GM04504 (cell line): ENCODE data around the gene SHOX.

ENCODE experiments used
- DNase-seq: peaks from one replicate; pipeline ENCODE4 v3.0.0-alpha.2; 2012; ENCODE audit warnings: low read depth

SHOX gene

DNA sequence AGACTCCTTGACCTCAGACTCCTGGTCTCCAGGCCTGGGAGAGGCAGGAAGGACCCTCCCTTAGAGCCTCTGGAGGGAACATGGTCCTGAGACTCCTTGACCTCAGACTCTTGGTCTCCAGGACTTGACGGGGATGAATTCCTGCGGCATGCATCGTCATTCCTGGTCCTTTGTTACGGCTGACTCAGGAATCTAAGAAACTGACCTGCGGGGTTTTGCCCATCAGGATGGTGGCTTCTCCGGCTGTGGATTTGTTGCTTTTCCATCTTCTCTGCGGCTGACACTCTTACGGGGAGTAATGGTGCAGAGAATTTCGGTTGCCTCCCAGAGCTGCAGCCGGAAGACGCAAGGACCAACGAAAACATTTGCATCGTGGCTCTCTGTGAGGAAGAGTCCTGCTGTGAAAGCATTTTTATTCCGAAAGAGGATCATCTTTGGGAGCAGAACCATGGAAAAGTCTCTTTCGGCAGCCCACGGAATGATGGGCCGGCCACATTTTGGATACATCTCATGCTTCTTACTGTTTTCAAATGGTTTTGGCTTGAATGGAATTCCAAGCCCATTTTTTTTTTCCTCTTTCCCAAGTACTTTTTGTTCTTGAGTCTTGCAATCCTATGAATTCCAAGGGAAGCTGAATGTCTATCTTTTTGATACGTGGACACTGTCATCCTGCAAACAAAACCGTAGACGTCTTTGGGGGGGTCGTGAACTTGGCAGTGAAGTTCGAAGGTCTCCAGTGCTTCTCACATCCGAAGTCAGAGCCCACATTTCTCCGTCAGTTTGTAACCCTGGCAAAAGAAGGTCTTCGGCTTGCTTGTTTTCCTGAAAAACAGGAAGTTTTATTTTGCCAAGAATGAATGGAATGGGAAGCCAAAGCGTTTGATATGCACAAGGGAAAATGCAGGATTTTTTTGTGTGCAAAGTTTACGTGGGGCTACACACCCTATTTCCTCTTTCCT lies 36.5 kb downstream of the SHOX start:
- no peak for DNase-seq

DNA sequence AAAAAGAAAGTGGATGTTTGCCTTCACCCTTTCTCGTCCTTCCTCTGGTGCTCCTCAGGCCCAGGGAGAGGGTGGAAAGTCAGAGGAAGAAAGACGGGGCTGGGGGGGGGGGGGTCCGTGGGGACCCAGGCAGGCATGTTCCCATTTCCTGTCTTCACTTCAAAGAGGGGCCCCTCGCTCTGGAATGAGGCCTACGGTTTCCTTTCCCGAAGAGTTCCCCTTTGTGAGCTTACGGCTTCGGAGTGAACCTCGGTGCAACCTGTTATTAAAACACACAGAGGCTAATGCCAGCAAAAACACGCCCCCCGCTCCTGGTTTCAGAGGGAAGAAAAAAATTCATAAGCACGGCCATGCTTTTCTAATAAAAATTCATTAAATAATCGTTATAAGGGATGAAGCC lies 40.1 kb downstream of the SHOX start:
- DNase-seq = no peak

DNA sequence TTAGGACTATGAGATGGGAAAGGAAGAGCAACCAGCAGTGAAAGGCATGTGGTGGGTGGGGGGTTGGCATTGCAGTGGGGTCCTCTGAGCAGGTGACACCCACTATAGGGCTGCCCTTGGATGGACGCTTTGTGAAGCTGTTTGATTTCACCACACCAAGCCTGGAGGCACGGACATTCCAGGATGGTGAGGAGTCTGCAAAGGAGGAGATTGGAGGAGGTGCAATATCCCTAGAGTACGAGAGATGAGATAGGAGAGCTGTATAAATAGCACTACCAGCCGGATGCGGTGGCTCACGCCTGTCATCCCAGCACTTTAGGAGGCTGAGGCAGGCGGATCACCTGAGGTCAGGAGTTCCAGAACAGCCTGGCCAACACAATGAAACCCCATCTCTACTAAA lies 42.3 kb downstream of the SHOX start:
- DNase-seq = no peak

DNA sequence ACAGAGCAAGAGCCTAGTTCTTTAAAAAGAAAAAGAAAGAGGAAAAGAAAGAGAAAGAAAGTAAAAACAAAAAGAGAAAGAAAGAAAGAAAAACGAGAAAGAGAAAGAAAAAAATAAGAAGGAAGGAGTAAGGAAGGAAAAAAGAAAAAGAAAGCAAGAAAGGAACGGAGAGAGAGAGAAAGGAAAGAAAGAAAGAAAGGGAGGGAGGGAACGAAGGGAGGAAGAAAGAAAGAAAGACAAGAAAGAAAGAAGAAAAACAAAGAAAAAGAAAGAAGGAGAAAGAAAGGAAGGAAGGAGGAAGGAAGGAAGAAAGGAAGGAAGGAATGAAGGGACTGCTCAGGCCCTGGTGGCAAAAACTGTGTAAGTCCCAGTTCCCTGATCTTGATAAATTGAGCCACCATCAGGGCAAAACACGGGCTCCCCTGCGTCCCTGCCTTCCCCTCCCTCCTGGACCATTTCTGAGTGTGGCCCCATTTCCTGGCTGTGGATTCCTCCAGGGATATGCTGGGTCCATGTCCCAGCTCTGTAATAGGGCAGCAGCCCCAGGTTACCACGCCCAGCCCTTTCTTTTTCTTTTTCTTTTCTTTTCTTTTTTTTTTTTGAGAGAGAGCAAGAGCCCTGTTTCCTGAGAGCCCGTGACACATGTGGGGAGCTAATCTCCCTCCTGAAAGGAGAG lies 44.8 kb downstream of the SHOX start:
- no peak for DNase-seq

DNA sequence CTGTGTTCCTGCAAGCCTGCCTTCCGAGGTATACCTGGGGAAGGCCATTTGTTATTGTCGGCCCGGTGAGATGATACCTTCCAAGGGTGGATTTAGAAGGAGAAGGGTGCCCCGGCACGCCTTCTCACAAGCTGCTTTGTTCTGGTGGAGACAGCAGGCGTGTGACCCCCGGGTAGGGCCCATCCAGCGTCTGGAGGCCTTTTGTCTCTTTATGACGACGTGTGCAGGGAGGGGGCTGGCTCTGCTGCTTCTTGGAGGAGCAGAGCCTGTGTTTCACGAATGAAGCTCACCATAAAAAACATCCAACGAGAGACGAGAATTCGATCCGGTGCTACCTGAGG lies 45.3 kb downstream of the SHOX start:
- DNase-seq = no peak

DNA sequence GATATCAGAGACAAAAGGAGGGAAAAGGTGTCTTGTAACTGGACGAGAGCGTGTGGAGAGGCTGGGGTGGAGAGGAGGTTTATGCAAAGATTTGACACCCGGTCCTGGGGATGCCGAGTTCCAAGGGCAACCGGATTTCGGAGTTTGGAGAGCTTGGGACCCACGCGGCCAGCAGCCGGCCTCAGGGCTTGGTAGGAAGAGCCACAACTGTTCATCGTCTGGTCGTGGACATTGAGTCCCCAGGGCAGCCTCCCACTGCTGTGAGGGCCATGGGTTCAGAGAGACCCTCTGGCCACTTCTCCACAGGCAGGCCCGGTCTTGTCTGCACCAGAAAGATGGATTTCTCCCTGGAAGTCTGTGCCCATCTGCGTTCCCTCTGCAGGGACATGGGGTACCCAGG lies 46.8 kb downstream of the SHOX start:
- DNase-seq = no peak

DNA sequence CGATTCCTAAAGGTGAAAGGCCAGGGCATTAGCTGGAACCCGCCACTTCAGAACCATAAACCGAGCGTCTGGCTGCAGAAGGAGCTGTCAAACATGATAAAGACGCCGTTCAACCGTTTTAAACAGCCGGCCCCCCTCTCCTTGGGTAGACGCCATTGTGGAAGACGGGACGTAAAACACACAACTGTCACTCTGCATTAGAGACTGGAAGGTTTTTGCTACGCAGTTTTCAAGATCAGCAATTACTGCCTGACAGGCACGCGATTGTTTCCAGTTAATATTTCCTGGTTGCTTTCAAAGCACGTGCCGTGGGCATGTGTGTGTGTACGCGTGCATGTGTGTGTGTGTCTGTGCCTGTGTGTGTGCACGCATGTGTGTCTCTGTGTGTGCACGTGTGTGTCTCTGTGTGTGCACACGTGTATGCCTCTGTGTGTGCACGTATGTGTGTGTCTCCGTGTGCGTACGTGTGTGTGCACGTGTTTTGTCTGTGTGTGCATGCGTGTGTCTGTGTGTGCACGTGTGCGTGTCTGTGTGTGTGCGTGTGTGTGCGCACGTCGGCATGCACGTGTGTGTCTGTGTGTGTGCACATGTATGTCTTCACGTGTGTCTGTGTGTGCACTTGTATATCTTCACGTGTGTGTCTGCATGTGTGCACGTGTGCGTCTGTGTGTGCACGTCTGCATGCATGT lies 48.8 kb downstream of the SHOX start:
- no peak for DNase-seq

DNA sequence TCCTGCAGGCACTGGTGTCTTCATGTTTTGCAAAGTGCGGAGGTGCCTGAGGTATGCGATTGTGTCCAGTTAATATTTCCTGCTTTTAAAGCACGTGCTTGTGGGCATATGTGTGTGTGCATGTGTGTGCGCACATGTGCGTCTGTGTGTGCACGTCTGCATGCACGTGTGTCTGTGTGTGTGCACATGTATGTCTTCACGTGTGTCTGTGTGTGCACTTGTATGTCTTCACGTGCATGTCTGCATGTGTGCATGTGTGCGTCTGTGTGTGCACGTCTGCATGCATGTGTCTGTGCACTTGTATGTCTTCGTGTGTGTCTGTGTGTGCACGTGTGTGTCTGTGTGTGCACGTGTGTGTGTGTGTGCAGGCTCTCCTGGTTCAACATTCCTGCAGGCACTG lies 49.5 kb downstream of the SHOX start:
- DNase-seq = no peak

DNA sequence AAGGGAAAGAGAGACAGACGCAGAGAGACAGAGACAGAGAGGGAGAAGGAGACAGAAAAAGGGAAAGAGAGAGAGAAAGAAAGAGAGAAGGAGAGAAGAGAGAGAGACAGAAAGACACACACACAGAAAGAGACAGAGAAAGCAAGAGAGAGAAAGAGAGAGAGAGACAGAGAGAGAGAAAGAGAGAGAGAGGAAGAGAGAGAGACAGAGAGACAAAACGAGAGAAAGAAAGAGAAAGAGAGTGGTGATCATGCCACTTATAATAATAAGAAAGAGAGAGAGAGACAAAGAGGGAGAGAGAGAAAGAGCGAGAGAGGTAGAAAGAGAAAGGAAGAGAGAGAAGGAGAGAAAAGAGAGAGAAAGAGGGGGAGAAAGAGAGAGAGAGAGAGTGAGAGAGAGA lies 51.4 kb downstream of the SHOX start:
- no peak for DNase-seq

DNA sequence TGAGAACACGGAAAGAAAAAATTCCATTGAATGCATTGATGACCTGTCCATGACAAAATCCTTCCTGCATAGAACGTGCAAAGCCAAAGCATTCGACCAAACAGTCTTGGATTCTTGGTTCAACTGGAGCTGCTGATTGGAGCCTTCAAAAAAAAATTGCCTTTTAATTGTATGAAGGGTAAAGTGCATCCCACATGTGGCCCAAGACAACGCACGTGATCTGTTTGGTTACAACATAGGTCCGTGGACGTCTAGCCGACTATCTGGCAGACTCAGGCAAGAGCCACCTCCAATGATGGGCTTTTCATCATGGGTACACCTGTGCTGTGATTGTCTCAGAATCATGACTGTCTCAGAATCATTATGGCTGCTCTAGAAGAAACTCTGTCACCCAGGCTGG lies 52.3 kb downstream of the SHOX start:
- no peak for DNase-seq

DNA sequence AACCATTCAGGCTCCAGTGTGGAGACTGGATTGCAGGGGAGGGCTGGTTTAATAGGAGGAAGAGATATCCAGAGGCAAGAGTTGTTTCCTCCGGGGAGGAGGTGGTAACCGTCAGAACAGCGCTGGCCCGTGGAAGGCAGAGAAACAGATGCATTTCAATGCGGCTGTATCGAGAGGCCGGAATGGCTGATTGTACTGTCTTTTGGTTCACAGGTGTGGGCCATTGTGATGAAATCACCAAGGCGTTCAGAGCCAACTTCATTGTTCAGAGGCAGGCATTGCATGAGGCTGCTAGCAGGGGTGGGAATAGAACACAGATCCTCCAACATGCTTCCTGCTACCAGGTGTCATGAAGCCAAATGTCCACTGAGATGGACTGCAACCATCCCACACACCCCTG lies 53.0 kb downstream of the SHOX start:
- DNase-seq = no peak

DNA sequence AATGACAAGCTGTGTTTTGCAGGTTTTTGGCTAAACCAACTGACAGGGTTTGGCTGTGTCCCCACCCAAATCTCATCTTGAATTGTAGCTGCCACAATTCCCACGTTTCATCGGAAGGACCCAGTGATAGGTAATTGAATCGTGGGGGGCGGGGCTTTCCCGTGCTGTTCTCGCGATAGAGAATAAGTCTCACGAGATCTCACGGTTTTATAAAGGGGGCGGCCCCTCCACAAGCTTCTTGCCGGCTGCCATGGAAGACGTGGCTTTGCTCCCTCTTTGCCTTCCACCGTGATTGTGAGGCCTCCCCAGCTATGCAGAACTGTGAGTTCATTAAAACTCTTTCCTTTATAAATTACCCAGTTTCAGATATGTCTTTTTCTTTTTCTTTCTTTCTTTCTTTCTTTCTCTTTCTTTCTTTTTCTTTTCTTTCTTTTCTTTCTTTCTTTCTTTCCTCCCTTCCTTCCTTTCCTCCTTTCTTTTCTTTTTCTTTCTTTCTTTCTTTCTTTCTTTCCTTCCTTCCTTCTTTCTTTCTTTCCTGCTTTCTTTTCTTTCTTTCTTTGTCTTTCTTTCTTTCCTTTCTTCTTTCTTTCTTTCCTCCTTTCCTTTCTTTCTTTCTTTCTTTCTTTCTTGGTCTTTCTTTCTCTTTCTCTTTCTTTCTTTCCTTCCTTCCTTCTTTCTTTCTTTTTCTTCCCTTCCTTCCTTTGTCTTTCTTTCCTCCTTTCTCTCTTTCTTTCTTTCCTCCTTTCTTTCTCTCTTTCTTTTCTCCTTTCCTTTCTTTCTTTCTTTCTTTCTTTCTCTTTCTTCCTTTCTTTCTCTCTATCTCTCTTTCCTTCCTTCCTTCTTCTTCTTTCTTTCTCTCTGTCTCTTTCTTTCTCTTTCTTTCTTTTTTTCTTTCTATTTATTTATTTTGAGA lies 54.8 kb downstream of the SHOX start:
- DNase-seq = no peak

DNA sequence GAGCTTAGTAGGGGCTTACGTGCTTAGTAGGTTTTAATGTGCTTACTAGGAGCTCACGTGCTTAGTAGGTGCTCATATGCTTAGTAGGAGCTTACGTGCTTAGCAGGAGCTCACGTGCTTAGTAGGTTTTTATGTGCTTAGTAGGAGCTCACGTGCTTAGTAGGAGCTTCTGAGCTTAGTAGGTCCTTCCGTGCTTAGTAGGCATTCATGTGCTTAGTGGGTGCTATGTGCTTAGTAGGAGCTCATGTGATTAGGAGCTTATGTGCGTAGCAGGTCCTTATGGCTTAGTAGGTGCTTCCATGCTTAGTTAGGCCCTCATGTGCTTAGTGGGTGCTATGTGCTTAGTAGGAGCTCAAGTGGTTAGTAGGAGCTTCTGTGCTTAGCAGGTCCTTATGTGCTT lies 59.4 kb downstream of the SHOX start:
- no peak for DNase-seq

DNA sequence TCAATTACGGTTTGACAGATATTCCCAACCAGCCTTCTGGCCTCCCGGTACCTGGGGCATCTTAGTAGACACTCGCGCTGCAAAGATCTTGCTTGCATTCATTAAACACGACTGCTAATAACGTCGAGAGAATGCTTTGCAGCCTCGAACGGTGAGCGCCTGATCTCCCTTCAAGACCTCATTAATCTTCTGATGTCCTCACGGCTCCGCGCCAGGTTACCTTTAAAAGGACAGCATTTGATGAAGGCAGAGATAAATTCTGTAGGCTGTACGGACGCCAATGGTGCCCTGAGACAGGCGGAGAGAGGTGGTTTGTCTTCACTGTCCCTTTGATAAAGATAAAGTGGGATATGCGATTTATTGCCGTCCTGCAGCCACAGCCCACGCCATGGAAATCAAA lies 64.2 kb downstream of the SHOX start:
- DNase-seq = no peak

DNA sequence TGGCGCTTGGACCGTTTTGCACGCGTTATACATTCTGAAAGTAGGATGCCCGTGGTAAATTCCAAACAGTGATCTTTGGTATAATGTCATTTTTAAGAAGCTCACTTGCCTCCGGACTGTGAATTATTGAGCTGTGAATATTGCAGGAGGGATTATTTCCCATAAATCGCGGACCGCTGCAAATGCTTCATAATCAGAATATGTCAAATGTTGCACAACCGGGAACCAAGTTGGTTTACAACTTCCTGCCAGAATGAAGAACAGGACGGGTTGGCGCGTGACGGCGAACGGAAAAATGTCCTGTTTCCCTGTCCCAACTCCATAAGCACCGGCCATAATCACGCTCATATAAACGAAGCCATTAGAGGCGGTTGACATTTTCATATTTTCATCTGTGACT lies 67.6 kb downstream of the SHOX start:
- peak; percentile 74 for DNase-seq

DNA sequence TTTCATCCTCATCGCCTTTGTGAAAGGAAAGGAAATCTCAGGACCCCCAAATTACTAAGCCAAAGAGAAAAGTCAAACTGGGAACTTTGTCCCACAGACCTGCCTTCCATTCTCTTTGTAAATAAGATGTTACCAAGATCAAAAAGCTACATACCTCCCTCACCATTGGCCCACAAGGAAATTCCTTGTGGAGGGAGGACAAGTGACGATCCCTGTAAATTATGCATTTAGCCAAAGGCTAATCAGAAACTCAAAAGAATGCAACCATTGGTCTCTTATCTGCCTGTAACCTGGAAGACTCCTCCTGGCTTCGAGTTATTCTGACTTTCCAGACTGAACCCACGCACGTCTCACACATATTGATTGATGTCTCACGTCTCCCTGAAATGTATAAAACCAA lies 70.3 kb downstream of the SHOX start:
- no peak for DNase-seq

DNA sequence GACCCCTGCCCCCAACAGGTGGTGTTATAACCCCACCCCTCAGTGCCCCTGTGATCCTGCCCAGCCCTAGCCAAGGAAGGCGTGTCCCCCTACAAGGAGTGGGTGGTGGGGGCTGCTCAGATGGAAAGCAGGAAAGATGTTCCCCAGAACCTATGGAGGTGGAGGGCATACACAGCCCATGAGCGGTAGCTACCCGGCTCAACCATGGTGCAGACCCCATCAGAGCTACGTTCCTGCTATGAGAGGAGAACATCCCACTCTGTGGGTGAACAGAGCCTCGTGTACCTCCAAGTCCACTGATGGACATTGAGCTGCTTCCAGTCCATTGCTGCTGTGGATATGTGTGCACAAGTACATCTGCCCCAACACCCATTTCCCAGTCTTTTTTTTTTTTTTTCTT lies 71.1 kb downstream of the SHOX start:
- DNase-seq = no peak

DNA sequence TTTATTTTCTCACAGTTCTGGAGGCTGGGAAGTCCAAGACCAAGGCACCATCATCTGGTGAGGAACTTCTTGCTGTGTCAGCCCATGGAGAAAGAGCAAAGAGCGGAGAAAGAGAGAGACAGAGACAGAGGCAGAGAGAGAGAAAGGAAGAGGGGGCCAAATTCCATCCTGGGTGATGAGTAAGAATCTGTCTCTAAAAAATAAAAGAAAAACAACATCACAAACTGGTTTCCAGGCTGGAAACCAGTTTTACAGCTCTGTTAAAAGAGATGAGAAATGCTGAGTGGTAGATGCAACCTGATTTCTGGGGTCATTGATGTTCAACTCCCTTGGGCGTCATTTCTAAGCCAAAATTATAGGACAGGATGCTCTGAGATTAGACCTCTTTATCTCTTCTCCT lies 72.9 kb downstream of the SHOX start:
- DNase-seq = peak; percentile 12

DNA sequence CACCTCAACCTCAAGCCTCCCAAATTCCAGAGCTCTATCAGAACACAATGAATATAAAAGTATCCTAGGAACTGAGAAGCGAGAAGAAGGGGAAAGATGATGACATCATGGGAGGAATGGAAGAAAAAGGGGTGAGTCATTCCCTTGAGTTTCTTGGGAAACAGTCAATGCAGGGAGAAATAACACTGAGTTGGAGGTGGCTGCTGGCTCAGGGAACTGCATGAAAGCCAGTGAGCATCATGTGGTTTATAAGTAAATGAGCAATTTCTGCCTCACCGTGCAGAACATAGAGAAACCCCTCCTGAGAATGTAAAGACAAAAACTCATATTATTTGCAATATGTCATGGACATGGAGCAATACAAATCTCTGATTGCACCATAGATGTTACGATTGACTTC lies 73.3 kb downstream of the SHOX start:
- DNase-seq = peak; percentile 60
